ENCODE measurements around the gene THEMIS. TPM values are rescaled to one million over a fixed set of nuclear protein-coding genes. Genes with fewer than 3 reads are reported as not detected.

THEMIS gene
- total RNA-seq, 2 donors from 2014 or later, result not detected

GRCh38 chr6:127918506-127919427 is 17.9 kb upstream of the THEMIS start:
- Histone ChIP-seq H3K27me3 (ENCODE audit: control insufficient read depth, insufficient read depth, low read length, poor library complexity, severe bottlenecking) (no peaks in the 10 kb centered on the region), H3K36me3 (ENCODE audit: control insufficient read depth, insufficient read depth, low read length) (no peaks in the 10 kb centered on the region), H3K27ac (ENCODE audit: low read depth, low read length) (no peak overlapping the region), H3K4me1 (ENCODE audit: control insufficient read depth, insufficient read depth, low read length) (no peaks in the 10 kb centered on the region), H3K4me3 (ENCODE audit: low read length) (no peak overlapping the region), H3K9me3 (ENCODE audit: control insufficient read depth, low read length) (no peaks in the 10 kb centered on the region), H3K9ac (ENCODE audit: extremely low read depth, low read length, poor library complexity, severe bottlenecking) (no peak overlapping the region)
- Mint-ChIP-seq H3K9me3 (no peaks in the 10 kb centered on the region), H3K4me3 (no peak overlapping the region), H3K27me3 (ENCODE audit: insufficient read depth) (no peaks in the 10 kb centered on the region), H3K36me3 (ENCODE audit: low read depth) (no peaks in the 10 kb centered on the region), H3K4me1 (no peaks in the 10 kb centered on the region), H3K27ac (no peak overlapping the region)
- TF ChIP-seq CTCF (conservative IDR thresholded peaks at IDR 0.05), result no peak
- no peak for DNase-seq
- 93% methylated on average over 3 of the region's 3 CpGs; no CpG with 5 or more reads in 1 of the 2 experiments for WGBS, 2 experiments (ENCODE audit: insufficient coverage in 1 of 2, insufficient read length in 1 of 2)

GRCh38 chr6:127917766-127918165 is 16.9 kb upstream of the THEMIS start:
- 95% methylated on average over 1 of the region's 1 CpG; no CpG with 5 or more reads in 1 of the 2 experiments for WGBS, 2 experiments (ENCODE audit: insufficient coverage in 1 of 2, insufficient read length in 1 of 2)
- no peaks in the 10 kb centered on the region for H3K4me1 Mint-ChIP-seq
- H3K27me3 Mint-ChIP-seq (ENCODE audit: insufficient read depth), result no peaks in the 10 kb centered on the region
- no peaks in the 10 kb centered on the region for H3K36me3 ChIP-seq (ENCODE audit: control insufficient read depth, insufficient read depth, low read length)
- DNase-seq, result no peak
- TF ChIP-seq CTCF (conservative IDR thresholded peaks at IDR 0.05), result no peak
- H3K36me3 Mint-ChIP-seq (ENCODE audit: low read depth), result no peaks in the 10 kb centered on the region
- H3K4me3 ChIP-seq (ENCODE audit: low read length), result no peak overlapping the region
- H3K27me3 ChIP-seq (ENCODE audit: control insufficient read depth, insufficient read depth, low read length, poor library complexity, severe bottlenecking), result no peaks in the 10 kb centered on the region
- H3K27ac Mint-ChIP-seq, result no peak overlapping the region
- no peaks in the 10 kb centered on the region for H3K4me1 ChIP-seq (ENCODE audit: control insufficient read depth, insufficient read depth, low read length)
- no peak overlapping the region for H3K27ac ChIP-seq (ENCODE audit: low read depth, low read length)
- H3K9me3 ChIP-seq (ENCODE audit: control insufficient read depth, low read length), result no peaks in the 10 kb centered on the region
- no peaks in the 10 kb centered on the region for H3K9me3 Mint-ChIP-seq
- no peak overlapping the region for H3K9ac ChIP-seq (ENCODE audit: extremely low read depth, low read length, poor library complexity, severe bottlenecking)
- H3K4me3 Mint-ChIP-seq, result no peak overlapping the region

- no peaks in the 10 kb centered on the region for H3K36me3 ChIP-seq (ENCODE audit: control insufficient read depth, insufficient read depth, low read length)
- H3K27me3 Mint-ChIP-seq (ENCODE audit: insufficient read depth), result no peaks in the 10 kb centered on the region
- H3K36me3 Mint-ChIP-seq (ENCODE audit: low read depth), result no peaks in the 10 kb centered on the region
- H3K27ac ChIP-seq (ENCODE audit: low read depth, low read length), result no peak overlapping the region
- peaks cover 6% of the 10 kb centered on the region for H3K9me3 ChIP-seq (ENCODE audit: control insufficient read depth, low read length)
- no peaks in the 10 kb centered on the region for H3K4me1 ChIP-seq (ENCODE audit: control insufficient read depth, insufficient read depth, low read length)
- no peak overlapping the region for H3K9ac ChIP-seq (ENCODE audit: extremely low read depth, low read length, poor library complexity, severe bottlenecking)
- 94 to 100% methylated on average over 1 to 3 of the region's 3 CpGs for WGBS, 2 experiments (ENCODE audit: insufficient coverage in 1 of 2, insufficient read length in 1 of 2)
- no peak overlapping the region for H3K4me3 Mint-ChIP-seq
- no peak overlapping the region for H3K27ac Mint-ChIP-seq
- H3K4me3 ChIP-seq (ENCODE audit: low read length), result no peak overlapping the region
- no peaks in the 10 kb centered on the region for H3K27me3 ChIP-seq (ENCODE audit: control insufficient read depth, insufficient read depth, low read length, poor library complexity, severe bottlenecking)
- no peak for DNase-seq
- peaks cover 2% of the 10 kb centered on the region for H3K9me3 Mint-ChIP-seq
- no peaks in the 10 kb centered on the region for H3K4me1 Mint-ChIP-seq
- no peak for TF ChIP-seq CTCF (conservative IDR thresholded peaks at IDR 0.05)
These were observed 13.4 kb upstream of the THEMIS start for GRCh38 chr6:127914240-127914639.
